ENCODE data around the gene CCDC57. TPM values are rescaled to one million over a fixed set of nuclear protein-coding genes. Genes with fewer than 3 reads are reported as not detected.

CCDC57 gene
- total and polyA plus RNA-seq, 8 donors = 43.9 to 166 (median 75.4) TPM

DNA sequence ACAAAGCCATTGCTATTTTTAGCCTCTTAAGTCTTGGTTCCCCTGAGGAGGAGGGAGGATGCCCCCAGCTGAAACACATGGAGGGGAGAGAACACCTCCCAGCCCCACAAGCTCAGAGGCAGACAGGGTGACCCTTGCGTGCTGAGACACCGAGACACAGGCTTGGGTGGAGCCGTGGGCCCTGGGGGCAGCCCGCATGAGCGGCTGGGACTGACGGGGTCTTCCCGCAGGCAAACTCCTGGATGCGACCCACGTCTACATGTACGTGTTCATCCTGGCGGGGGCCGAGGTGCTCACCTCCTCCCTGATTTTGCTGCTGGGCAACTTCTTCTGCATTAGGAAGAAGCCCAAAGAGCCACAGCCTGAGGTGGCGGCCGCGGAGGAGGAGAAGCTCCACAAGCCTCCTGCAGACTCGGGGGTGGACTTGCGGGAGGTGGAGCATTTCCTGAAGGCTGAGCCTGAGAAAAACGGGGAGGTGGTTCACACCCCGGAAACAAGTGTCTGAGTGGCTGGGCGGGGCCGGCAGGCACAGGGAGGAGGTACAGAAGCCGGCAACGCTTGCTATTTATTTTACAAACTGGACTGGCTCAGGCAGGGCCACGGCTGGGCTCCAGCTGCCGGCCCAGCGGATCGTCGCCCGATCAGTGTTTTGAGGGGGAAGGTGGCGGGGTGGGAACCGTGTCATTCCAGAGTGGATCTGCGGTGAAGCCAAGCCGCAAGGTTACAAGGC, 26.0 kb upstream of the CCDC57 start:
- 7 to 24% (median 15%) methylated on average over 15 to 33 of the region's 33 CpGs for WGBS, 5 donors
- H3K9me3 ChIP-seq = no peaks in the 10 kb centered on the region
- H3K4me3 ChIP-seq = peak overlapping the region; percentile 8 to 28 (median 22)
- H3K27ac ChIP-seq = peak overlapping the region; percentile 67 to 86 (median 77)
- peaks cover 81 to 100% (median 92%) of the 10 kb centered on the region in 4 donors for H3K4me1 ChIP-seq
- intact Hi-C loops (cut with DNase I; ENCODE audit: low total_unique reads) = no loop called here
- H3K27me3 ChIP-seq = no peaks in the 10 kb centered on the region
- TF ChIP-seq EP300 (IDR thresholded peaks at IDR 0.05) (no peak), POLR2AphosphoS5 (IDR thresholded peaks at IDR 0.05) (peak; percentile 43 to 87 (median 72)), POLR2A (IDR thresholded peaks at IDR 0.05) (no peak), CTCF (IDR thresholded peaks at IDR 0.05) (no peak)
- peaks cover 17 to 67% (median 38%) of the 10 kb centered on the region in 4 donors for H3K36me3 ChIP-seq
- peak; percentile 90 to 93 for DNase-seq

DNA sequence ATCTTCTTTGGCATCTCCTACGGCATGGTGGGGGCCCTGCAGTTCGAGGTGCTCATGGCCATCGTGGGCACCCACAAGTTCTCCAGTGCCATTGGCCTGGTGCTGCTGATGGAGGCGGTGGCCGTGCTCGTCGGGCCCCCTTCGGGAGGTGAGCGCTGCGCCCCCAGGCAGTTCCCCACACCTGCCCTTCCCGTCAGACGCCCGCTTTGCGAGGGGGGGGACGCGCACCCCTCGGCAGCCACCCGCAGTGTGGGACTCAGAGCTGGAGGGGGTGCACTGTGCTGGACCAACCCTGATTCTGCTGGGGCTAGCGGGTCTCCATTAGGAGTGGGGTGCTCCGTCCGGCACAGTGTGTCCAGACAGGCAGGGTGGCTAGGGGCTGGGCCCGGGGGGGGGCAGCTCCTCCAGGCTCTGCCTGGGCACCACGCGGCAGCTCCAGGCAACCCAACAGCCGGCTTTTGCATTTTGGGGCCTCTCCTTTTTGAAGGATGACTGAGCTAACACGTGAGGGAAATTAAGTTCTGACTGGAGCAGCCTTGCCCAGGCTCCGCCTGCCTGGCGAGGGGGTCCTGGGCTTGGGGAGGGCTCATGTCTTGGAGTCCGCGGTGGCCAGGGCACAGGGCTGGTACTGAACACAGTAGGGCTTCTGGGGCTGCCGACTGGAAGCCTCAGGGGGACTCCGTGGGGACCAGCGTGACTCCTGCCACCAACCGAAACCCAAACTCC, 25.3 kb upstream of the CCDC57 start:
- WGBS, 5 donors = 64 to 79% (median 77%) methylated on average over 18 to 34 of the region's 34 CpGs
- Histone ChIP-seq H3K36me3 (peaks cover 13 to 60% (median 31%) of the 10 kb centered on the region in 4 donors), H3K9me3 (no peaks in the 10 kb centered on the region), H3K4me1 (peaks cover 74 to 100% (median 91%) of the 10 kb centered on the region in 4 donors), H3K27me3 (no peaks in the 10 kb centered on the region), H3K4me3 (peak overlapping the region; percentile 8 to 28 (median 22)), H3K27ac (peak overlapping the region; percentile 67 to 86 (median 77))
- TF ChIP-seq POLR2A (IDR thresholded peaks at IDR 0.05) (no peak), CTCF (IDR thresholded peaks at IDR 0.05) (no peak), EP300 (IDR thresholded peaks at IDR 0.05) (no peak), POLR2AphosphoS5 (IDR thresholded peaks at IDR 0.05) (no peak)
- DNase-seq = no peak
- intact Hi-C loops (cut with DNase I; ENCODE audit: low total_unique reads) = no loop called here

DNA sequence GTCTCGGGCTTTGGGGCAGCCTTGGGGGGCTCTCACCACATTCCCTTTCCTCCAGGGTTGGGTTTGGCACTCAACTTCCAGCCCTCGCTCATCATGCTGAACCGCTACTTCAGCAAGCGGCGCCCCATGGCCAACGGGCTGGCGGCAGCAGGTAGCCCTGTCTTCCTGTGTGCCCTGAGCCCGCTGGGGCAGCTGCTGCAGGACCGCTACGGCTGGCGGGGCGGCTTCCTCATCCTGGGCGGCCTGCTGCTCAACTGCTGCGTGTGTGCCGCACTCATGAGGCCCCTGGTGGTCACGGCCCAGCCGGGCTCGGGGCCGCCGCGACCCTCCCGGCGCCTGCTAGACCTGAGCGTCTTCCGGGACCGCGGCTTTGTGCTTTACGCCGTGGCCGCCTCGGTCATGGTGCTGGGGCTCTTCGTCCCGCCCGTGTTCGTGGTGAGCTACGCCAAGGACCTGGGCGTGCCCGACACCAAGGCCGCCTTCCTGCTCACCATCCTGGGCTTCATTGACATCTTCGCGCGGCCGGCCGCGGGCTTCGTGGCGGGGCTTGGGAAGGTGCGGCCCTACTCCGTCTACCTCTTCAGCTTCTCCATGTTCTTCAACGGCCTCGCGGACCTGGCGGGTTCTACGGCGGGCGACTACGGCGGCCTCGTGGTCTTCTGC, 24.6 kb upstream of the CCDC57 start:
- TF ChIP-seq POLR2AphosphoS5 (IDR thresholded peaks at IDR 0.05) = no peak
- TF ChIP-seq CTCF (IDR thresholded peaks at IDR 0.05) = no peak
- no peak for TF ChIP-seq POLR2A (IDR thresholded peaks at IDR 0.05)
- TF ChIP-seq EP300 (IDR thresholded peaks at IDR 0.05) = no peak
- WGBS, 5 donors = 93 to 98% (median 94%) methylated on average over 26 to 59 of the region's 59 CpGs
- peaks cover 13 to 53% (median 29%) of the 10 kb centered on the region in 4 donors for H3K36me3 ChIP-seq

More for the DNA sequence above, 24.6 kb upstream of the CCDC57 start:
- Histone ChIP-seq H3K4me3 (no peak overlapping the region), H3K4me1 (peaks cover 71 to 100% (median 90%) of the 10 kb centered on the region in 4 donors), H3K9me3 (no peaks in the 10 kb centered on the region), H3K27ac (peak overlapping the region in 3 of 5 donors; percentile 30 to 86 (median 85)), H3K27me3 (no peaks in the 10 kb centered on the region)
- intact Hi-C loops (cut with DNase I; ENCODE audit: low total_unique reads) = no loop called here
- DNase-seq = no peak

Data from stomach (tissue), 9 donors.